Heart left ventricle (tissue), 16 donors: ENCODE results near the gene CLSTN2. TPM values are rescaled to one million over a fixed set of nuclear protein-coding genes. Genes with fewer than 3 reads are reported as not detected.

Source experiments
- ATAC-seq, 4 donors: fragments of 200-7000 bp; cut with Tn5 transposase; one replicate each; pipeline ENCODE4 v1.9.1; 2020 to 2022; ENCODE audit warnings: moderate library complexity in 4 of 4, mild to moderate bottlenecking in 3 of 4, moderate number of reproducible peaks in 1 of 4
- DNase-seq, 5 donors: peaks; one replicate each; pipeline ENCODE4 v3.0.0-alpha.2; 2020
- H3K27ac ChIP-seq, 12 donors: fragments of 200-600 bp; sonication (generic) in 4 of 12; one replicate each; pipeline versions ENCODE4 v1.5.0 to v1.8.0; 2016 to 2022; ENCODE audit warnings: mild to moderate bottlenecking in 2 of 12
- H3K27me3 ChIP-seq, 9 donors: fragments of 200-600 bp; sonication (generic) in 2 of 9; one replicate each; pipeline versions ENCODE4 v1.5.1 to v1.8.0; 2016 to 2022; ENCODE audit warnings: mild to moderate bottlenecking in 3 of 9
- H3K36me3 ChIP-seq, 9 donors: fragments of 200-600 bp; sonication (generic) in 2 of 9; one replicate each; pipeline versions ENCODE4 v1.5.0 to v1.8.0; 2018 to 2022; ENCODE audit warnings: mild to moderate bottlenecking in 2 of 9
- H3K4me1 ChIP-seq, 12 donors: fragments of 200-600 bp; sonication (generic) in 4 of 12; one replicate each; pipeline versions ENCODE4 v1.5.0 to v1.8.0; 2016 to 2022; ENCODE audit warnings: mild to moderate bottlenecking in 3 of 12
- H3K4me3 ChIP-seq, 12 donors: fragments of 200-600 bp; sonication (generic) in 4 of 12; one replicate each; pipeline versions ENCODE4 v1.5.0 to v1.8.0; 2017 to 2022; ENCODE audit warnings: mild to moderate bottlenecking in 9 of 12, moderate library complexity in 4 of 12
- H3K9me3 ChIP-seq, 12 donors: fragments of 200-600 bp; sonication (generic) in 4 of 12; one replicate each; pipeline versions ENCODE4 v1.5.0 to v1.8.0; 2016 to 2022; ENCODE audit warnings: mild to moderate bottlenecking in 1 of 12
- CTCF ChIP-seq, 12 donors: fragments of 200-600 bp; sonication (generic) in 4 of 12; IDR thresholded peaks; one replicate each; pipeline versions ENCODE4 v1.5.0 to v1.8.0; 2018 to 2022; ENCODE audit warnings: antibody characterized with exemption in 12 of 12, mild to moderate bottlenecking in 5 of 12
- POLR2A ChIP-seq, 2 donors: fragments of 450-650 bp; IDR thresholded peaks; one replicate each; pipeline ENCODE4 v1.6.1; 2017; ENCODE audit warnings: antibody characterized with exemption in 2 of 2, mild to moderate bottlenecking in 2 of 2, moderate library complexity in 2 of 2
- WGBS, 4 donors: extraction: QIAGEN DNeasy Blood & Tissue Kit in 2 of 4; methylation state at CpG; one replicate each; pipeline versions ENCODE4 v1.1.5 to v1.1.7; 2013 to 2018; 5-methylcytosine and 5-hydroxymethylcytosine counted together
- intact Hi-C, 10 donors: fragments of 100-400 bp; cut with DNase I; formaldehyde crosslinking; loops; one replicate each; pipeline versions ENCODE4 v1.11.1 to v1.14.2; 2022
- polyA plus RNA-seq, 2 donors: library from polyadenylated mRNA; stranded (reverse); fragments of 200-250 nt; gene quantifications; one replicate each; pipeline ENCODE4 v1.2.3, GENCODE V29; 2013
- total RNA-seq, 9 donors: library from RNA; depleted of rRNA in 2 of 9; stranded (reverse); fragments of >200 nt in 2 of 9; fragmentation: NEBNext Ultra II Directional in 3 of 9; extraction: Animal tissue kit (Norgen Biotek cat#: 25700) in 3 of 9; gene quantifications; one replicate each; pipeline versions ENCODE4 v1.1.0 to v1.2.4, GENCODE V29; 2016 to 2023
- donor health status: ischemic (EF 13 %, LVEDD 7.1; RV severe dilation, severe dysfunction).
- donor health status: healthy with polysubstance abuse.
- donor health status: DM: no; HTN: yes; CAD: no.
- donor health status: DM: no; HTN: no; CAD: no.
- donor health status: ischemic (EF 25% LVEDD 6.9; RV normal size, moderate dysfunction).
- donor health status: ischemic (EF 25% LVEDD 5.7; RV mildly dilated, moderate dysfunction).
- donor health status: healthy.
- donor health status: DM: yes; HTN: yes; CAD: no.
- donor health status: ischemic (EF 35%, LVEDD 5.7; RV mildly dilated, moderate dysfunction).
- donor health status: nonischemic (EF 11% LVEDD 7.7; RV severe dilation, severe dysfunction).
- donor health status: DM: yes; HTN: yes; CAD: no.
- donor health status: PGD.
- donor health status: ischemic (EF 29% LVEDD 5.4; RV normal size, mild dysfunction).
- donor health status: nonischemic (EF 23%, LVEDD 6.1; RV moderate dilation, normal function).

CLSTN2 gene
- total and polyA plus RNA-seq, 11 donors, result 0.69 to 7.6 (median 3.9) TPM

DNA sequence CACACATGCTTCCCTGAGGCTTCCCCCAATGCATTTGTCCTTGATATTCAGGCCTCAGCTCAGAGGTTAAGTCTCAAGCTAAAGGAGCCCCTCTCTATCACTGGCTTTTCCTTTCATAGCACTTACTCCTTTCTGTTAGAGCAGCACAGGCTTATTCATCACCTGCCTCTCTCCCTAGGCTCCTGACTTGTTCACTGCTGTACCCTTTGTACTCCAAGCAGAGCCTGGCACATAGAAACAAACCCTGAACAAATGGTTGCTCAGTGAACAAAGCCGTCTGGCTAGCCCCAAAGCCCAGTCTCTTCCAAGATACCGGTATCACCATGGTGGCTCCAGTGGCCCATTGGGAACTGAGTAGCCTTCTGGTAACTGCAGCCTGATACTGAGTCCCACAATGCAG lies 511.7 kb downstream of the CLSTN2 start:
- Histone ChIP-seq H3K4me1 (peaks cover 0 to 6% (median 0%) of the 10 kb centered on the region in 12 donors), H3K27me3 (no peaks in the 10 kb centered on the region), H3K9me3 (no peaks in the 10 kb centered on the region), H3K36me3 (no peaks in the 10 kb centered on the region), H3K4me3 (no peak overlapping the region), H3K27ac (no peak overlapping the region)
- intact Hi-C loops, result no loop called here
- 88 to 96% (median 89%) methylated on average over 2 of the region's 2 CpGs for WGBS, 4 donors
- TF ChIP-seq POLR2A (IDR thresholded peaks at IDR 0.05) (no peak), CTCF (IDR thresholded peaks at IDR 0.05) (no peak)
- DNase-seq (no peak), ATAC-seq (no peak)

- intact Hi-C loops, result no loop called here
- no peaks in the 10 kb centered on the region for H3K9me3 ChIP-seq
- ATAC-seq (no peak), DNase-seq (no peak)
- peaks cover 0 to 6% (median 0%) of the 10 kb centered on the region in 12 donors for H3K4me1 ChIP-seq
- H3K27me3 ChIP-seq, result no peaks in the 10 kb centered on the region
- 72 to 86% (median 83%) methylated on average over 6 of the region's 6 CpGs for WGBS, 4 donors
- H3K4me3 ChIP-seq, result no peak overlapping the region
- no peaks in the 10 kb centered on the region for H3K36me3 ChIP-seq
- TF ChIP-seq CTCF (IDR thresholded peaks at IDR 0.05), result no peak
- no peak for TF ChIP-seq POLR2A (IDR thresholded peaks at IDR 0.05)
- H3K27ac ChIP-seq, result no peak overlapping the region
Measured at GRCh38 chr3:140447136-140447535, 512.2 kb downstream of the CLSTN2 start.

- no peak overlapping the region for H3K4me3 ChIP-seq
- peaks cover 0 to 4% (median 0%) of the 10 kb centered on the region in 12 donors for H3K4me1 ChIP-seq
- H3K9me3 ChIP-seq, result no peaks in the 10 kb centered on the region
- TF ChIP-seq CTCF (IDR thresholded peaks at IDR 0.05) (no peak), POLR2A (IDR thresholded peaks at IDR 0.05) (no peak)
- ATAC-seq, result no peak
- WGBS, 4 donors, result 82 to 90% (median 87%) methylated on average over 3 of the region's 3 CpGs
- no peaks in the 10 kb centered on the region for H3K27me3 ChIP-seq
- intact Hi-C loops, result no loop called here
- H3K27ac ChIP-seq, result no peak overlapping the region
- no peaks in the 10 kb centered on the region for H3K36me3 ChIP-seq
- no peak for DNase-seq
Measured at GRCh38 chr3:140448001-140448400, 513.0 kb downstream of the CLSTN2 start.

DNA sequence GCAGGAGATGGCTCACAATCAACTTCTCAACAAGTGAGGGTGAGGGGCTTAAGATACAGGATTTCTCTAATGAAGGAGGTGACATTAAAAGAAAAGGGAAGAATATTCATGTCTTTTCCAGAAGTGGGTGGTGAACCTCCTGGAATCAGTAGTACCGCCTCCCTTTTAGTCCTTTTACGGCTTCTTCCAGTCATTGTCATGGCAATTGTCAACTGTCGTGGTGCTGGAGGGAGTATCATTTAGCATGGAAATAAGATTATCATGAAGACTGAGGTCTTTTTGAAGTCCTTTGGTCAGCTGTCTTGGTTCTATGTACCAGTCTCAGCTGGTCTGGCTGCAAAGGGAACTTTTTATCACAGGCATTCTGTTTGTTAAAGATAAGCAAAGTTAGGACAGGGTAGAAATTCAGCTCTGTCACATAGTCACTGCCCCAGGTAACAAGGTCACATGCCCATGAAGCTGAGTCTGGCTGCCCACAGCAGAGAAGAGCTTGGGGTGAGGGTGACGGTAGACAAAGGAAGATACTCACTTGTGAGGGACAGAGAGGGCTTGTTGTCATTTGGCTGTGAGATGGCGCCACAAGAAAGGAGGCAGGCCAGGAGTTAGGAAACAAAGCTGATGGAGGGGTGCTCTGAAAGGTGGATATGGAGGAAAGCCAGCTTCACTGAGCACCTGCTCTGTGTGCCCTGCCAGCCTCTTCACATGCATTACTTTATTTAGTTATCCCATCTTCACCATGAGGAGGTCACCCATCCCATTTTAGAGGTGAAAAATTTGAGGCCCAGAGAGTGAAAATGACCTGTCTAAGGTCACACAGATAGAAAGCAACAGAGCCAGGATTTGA lies 514.6 kb downstream of the CLSTN2 start:
- TF ChIP-seq CTCF (IDR thresholded peaks at IDR 0.05) (no peak), POLR2A (IDR thresholded peaks at IDR 0.05) (no peak)
- Histone ChIP-seq H3K36me3 (no peaks in the 10 kb centered on the region), H3K9me3 (no peaks in the 10 kb centered on the region), H3K4me3 (no peak overlapping the region), H3K4me1 (peaks cover 0 to 4% (median 0%) of the 10 kb centered on the region in 12 donors), H3K27ac (no peak overlapping the region), H3K27me3 (no peaks in the 10 kb centered on the region)
- no peak for DNase-seq
- ATAC-seq, result no peak
- 70 to 79% (median 75%) methylated on average over 5 of the region's 5 CpGs for WGBS, 4 donors
- intact Hi-C loops, result no loop called here
